Measurements from ENCODE around the gene ZKSCAN3.
A peak's percentile ranks its signal among the peaks of the same experiment; 100 is the strongest.
"Not testable (repeated sequence)": the region's sequence is repeated elsewhere in the genome, so short reads cannot be mapped to it uniquely, and the experiment has no call there.

ZKSCAN3 gene

GRCh38 chr6:28377879-28378278, 28.1 kb downstream of the ZKSCAN3 start:
- DNase-seq: no peak

DNA sequence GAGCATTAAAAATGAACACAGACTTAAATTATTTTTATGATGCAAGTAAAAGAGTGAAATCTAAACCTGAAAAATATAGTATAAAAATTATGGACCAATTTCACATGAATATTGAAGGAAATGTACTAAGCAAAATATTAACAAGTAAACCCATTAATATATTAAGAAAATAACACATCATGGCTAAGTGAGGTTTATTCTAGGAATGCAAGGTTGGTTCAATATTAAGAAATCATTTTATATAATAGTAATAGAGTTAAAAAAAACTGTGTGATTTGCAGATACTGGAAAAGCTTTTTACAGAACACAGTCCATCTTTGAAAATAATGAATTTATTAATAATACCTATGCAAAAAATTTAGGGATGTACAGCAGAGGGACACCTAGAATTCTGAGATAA, 28.9 kb downstream of the ZKSCAN3 start:
- DNase-seq: no peak

- no peak for DNase-seq
Observed at GRCh38 chr6:28380381-28380780, 30.6 kb downstream of the ZKSCAN3 start.

DNA sequence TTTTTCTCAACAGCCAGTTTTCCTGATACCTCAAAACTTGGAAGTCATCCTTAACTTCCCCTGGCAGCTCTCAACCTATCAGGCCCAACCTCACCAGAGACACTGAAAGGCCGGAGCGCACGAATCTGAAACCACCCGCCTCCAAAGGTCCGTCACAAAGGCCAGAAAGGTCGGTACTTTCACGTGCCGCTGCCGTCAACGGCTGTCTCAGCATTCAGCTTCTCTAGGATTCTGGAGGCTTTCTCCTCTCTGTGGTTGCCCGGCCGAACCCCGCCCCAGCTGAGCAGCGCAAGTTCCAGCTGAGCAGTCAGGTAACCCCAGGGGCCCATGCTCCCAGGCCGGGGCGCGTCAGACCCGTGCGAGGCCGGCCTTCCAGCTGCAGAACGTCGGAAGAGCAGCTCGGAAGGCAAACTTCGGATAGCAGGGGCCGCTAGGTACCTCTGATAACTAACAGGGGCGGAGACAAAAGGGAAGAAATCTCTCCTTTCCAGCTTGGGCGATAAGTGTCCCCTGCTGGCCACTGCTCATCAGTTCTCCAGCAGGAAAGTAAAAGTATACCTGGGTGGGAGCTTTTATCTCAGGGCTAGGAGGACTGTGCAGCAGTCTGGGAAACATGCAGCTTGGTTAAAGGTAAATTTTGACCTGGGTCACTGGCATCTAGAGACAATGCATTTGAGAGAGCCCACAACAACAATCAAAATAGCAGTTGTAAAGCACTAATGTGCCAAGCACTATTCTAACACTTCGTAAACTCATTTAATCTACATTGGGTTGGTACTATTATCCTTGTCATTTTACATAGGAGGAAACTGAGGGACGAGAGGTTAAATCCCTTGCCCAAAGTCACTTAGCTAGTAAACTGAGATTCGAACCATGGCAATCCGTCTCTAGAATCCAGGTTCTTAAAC, 33.7 kb downstream of the ZKSCAN3 start:
- peak; percentile 77 for DNase-seq

- DNase-seq: no peak
Observed at GRCh38 chr6:28384143-28384533, 34.4 kb downstream of the ZKSCAN3 start.

- no peak for DNase-seq
Observed at GRCh38 chr6:28390688-28391087, 40.9 kb downstream of the ZKSCAN3 start.

GRCh38 chr6:28393912-28394662, 44.3 kb downstream of the ZKSCAN3 start:
- DNase-seq: no peak

DNA sequence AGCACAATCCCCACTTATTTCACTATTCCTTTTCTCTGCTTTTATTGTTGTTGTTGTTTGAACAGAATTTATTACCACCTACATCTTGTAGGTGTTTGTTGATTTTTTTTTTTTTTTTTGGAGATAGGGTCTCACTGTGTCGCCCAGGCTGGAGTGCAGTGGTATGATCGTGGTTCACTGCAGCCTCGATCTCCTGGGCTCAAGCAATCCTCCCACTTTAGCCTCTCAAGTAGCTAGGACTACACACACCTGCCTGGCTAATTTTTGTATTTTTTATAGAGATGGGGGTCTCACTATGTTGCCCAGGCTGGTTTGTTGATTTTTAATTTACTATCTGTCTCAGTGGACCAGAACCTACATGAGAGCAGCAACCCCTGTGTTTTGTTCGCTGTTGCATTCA, 46.2 kb downstream of the ZKSCAN3 start:
- no peak for DNase-seq

GRCh38 chr6:28399350-28400121, 49.8 kb downstream of the ZKSCAN3 start, which contains the start of gene ZSCAN12:
TSS of gene ZSCAN12 (minus strand) at chr6:28399747. CDS start at chr6:28398405, 1,342 bp downstream.
- peak; percentile 91 for DNase-seq

DNA sequence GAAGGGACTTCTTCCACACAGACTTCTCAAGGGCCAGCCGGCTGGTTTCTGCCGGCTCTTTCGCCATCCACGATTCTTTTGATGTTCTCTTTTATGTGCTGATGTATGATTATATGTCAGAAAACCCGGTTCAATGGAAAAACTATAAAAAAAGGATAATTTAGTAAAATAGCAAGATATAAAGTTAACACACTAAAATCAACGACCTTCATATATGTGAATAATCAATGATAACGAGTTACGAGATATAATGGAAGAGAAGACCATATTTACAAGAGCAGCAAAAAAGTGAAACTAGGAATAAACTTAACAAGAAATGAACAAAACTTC, 50.3 kb downstream of the ZKSCAN3 start:
- DNase-seq: no peak

GRCh38 chr6:28401172-28401571, 51.4 kb downstream of the ZKSCAN3 start:
- no peak for DNase-seq

- DNase-seq: no peak
Observed at GRCh38 chr6:28402197-28402596, 52.5 kb downstream of the ZKSCAN3 start.

- not testable (repeated sequence) for DNase-seq
Observed at GRCh38 chr6:28403923-28404322, 54.2 kb downstream of the ZKSCAN3 start.

- no peak for DNase-seq
Observed at GRCh38 chr6:28407401-28407800, 57.7 kb downstream of the ZKSCAN3 start.

- DNase-seq: no peak
Observed at GRCh38 chr6:28408076-28408802, 58.5 kb downstream of the ZKSCAN3 start.

DNA sequence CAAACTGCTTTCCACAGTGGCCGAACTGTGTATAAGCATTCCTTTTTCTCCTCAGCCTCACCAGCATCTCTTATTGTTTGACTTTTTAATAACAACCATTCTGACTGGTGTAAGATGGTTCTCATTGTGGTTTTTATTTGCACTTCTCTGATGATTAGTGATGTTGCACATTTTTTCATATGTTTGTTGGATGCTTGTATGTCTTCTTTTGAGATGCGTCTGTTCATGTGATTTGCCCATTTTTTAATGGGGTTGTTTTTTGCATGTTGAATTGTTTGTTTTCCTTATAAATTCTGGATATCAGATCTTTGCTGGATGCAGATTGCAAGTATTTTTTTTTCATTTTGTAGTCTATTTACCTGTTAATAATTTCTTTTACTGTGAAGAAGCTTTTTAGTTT, 61.0 kb downstream of the ZKSCAN3 start:
- no peak for DNase-seq

GRCh38 chr6:28413681-28414080, 63.9 kb downstream of the ZKSCAN3 start:
- DNase-seq: no peak

All from NCI-H748 treated with DMSO at 0.1 percent for 48 hours (cell line).